ENCODE results near the gene GATA5.

Gene GATA5

DNA sequence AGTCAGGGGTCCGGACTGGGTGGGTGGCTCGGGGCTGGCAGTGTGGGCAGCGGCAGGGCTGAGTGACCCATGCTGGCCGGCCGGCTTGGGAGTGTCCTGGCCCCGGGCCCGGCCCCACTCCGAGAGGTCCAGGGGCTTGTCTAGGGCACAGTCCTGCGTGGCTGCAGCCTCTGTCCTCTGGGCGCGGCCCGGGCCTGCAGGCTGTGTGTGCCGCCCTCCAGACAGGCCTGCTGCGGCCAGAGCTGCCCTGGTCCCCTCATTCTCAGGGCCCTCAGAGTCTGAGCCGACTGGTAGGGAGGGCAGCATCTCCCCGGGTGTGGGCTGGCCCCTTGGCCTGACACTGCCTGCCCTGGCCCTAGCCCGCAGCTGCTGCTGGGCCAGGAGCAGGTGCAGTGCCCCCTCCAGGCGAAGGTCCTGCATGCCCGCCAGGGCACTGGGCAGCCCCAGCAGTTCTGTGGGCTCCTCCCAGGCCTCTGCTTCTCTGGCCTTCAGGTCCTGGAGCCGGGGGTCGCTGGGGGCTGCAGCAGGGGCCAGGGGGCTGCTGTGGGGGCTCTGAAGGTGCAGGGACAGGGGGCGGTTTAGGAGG lies 61.8 kb downstream of the GATA5 start:
- DNase-seq (ENCODE audit: low read depth): no peak

Measured in activated T-cell treated with anti-CD3 and anti-CD28 coated beads for 1 hour (primary cell).